GM19238 (cell line): Measurements from ENCODE around the gene CNN1.
"Not testable (repeated sequence)": the region's sequence is repeated elsewhere in the genome, so short reads cannot be mapped to it uniquely, and the experiment has no call there.

Experiments used
- DNase-seq: peaks from one replicate; pipeline ENCODE4 v3.0.0; 2011; ENCODE audit warnings: low spot score; ENCODE audit not compliant: insufficient read length

Gene CNN1

GRCh38 chr19:11598746-11599145 is 60.1 kb downstream of the CNN1 start:
- no peak for DNase-seq

GRCh38 chr19:11599704-11600103 is 61.1 kb downstream of the CNN1 start:
- DNase-seq: not testable (repeated sequence)
